ENCODE data around the gene C22orf39.

C22orf39 gene

GRCh38 chr22:19424186-19424500, 23.4 kb downstream of the C22orf39 start:
- DNase-seq: no peak

- no peak for DNase-seq
Observed at GRCh38 chr22:19422440-19423301, 24.8 kb downstream of the C22orf39 start.

DNA sequence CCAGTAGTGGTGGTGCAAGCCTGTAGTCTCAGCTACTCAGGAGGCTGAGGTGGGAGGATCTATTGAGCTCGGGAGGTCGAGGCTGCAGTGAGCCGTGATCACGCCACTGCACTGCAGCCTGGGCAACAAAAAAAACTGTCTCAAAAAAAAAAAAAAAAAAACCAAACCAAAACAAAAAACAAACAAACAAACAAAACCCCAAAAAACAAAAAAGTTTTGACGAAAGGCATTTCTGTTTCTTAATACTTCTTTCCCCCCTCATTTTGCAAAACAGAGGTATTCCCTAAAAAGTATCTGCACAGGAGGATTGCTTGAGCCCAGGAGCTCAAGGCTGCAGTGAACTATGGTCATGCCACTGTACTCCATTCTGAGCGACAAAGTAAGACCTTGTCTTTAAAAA, 27.2 kb downstream of the C22orf39 start:
- DNase-seq: no peak

DNA sequence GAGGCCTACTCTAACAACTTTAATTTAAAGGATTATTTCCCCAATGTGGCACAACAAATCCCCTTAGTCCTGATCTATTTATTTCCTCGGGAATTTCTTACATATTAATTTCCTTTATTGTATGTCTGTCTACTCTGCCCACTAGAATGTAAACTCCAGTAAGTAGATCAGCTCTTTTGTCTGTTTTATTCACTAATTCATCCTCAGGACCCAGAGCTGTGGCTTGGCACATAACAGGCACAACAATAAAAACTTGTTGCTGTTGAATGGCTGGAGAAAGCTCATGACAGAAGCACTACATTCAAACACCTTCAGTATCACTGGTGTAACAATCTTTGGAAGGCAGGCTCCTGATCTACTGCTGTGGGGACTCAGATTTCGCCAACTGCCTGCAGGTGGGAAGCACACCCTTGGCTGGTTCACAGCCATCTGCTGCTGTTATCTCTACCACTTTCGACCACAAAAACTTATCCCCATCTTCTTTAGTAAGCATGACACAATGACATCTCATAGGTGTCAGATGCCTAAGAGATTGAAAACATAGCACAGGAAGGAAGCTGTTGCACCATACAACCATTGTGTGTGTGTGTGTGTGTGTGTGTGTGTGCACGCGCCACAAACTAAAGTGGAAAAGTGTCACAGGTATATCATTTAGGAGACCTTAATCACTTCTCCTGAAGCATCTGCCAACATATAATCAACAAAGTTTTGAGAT, 27.9 kb downstream of the C22orf39 start:
- DNase-seq: no peak

- no peak for DNase-seq
Observed at GRCh38 chr22:19419086-19419463, 28.4 kb downstream of the C22orf39 start.

- no peak for DNase-seq
Observed at GRCh38 chr22:19412923-19413322, 34.6 kb downstream of the C22orf39 start.

DNA sequence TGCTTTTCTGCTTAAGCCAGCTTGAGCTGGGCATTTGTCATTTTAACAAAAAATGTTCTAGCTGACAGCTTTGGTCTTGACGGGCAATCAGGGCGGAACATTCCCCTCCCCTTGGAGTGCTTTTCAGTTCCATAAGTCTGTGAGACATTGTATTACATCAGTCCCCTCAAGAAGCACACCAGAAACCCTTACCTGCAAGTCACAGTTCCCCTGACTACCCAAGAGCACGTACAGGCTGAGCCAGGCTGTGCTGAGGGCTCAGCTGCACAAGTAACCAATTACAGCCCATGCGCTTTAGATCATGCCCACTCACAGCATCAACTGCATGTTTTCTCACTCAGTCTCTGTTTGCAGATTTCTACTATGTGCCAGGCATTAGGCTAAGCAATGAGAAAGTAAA, 35.0 kb downstream of the C22orf39 start:
- no peak for DNase-seq

DNA sequence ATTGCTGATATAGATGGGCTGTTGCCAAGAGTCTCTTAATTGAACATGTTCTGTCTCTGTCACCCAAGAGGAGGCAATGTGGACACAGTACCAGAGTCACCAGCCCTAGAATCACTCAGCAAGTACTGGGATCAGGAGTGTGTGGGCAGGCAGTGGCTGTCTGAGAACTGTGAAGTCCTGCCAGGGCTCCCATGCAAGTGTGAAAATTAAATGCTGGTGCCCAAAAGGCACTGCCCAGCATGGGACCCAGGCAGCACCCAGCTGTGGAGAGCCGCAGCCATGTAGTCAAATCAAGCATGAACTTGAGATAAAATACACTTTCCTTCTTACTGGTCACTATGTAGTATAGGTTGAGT, 35.8 kb downstream of the C22orf39 start:
- no peak for DNase-seq

DNA sequence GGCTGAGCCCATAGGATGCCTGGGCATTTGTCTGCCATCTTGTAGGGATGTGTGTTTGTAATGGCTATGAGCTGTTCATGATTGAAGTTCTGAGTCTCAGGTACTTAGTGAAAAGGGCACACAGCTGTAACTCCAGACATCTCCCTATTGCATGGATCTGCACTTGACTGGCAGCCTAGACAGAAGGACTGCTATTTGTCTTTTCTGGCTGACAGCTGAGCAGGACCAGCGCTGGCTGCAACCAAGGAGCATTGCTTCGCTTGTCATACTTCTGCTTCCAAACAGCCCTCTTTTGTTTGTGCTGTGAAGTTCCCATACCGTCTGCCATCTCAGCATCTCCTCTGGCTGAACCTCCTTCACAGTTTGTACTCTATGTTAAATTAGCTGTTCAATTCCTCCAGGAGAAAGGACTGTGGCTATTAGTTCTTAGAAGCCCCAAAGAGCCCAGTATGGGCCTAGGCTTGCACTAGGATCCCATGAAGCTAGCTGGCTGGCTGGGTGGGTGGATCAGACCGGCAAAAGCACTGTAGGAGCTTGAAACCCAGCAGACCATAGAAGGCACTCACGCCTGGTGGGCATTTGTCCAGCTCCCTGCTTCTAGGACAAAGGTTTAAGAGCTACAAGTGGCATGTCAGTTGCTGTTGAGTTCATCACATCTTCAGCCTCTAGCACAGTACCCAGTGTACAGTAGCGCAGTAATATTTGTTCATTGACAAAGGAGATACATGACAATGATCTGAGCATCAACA, 36.4 kb downstream of the C22orf39 start:
- no peak for DNase-seq

DNA sequence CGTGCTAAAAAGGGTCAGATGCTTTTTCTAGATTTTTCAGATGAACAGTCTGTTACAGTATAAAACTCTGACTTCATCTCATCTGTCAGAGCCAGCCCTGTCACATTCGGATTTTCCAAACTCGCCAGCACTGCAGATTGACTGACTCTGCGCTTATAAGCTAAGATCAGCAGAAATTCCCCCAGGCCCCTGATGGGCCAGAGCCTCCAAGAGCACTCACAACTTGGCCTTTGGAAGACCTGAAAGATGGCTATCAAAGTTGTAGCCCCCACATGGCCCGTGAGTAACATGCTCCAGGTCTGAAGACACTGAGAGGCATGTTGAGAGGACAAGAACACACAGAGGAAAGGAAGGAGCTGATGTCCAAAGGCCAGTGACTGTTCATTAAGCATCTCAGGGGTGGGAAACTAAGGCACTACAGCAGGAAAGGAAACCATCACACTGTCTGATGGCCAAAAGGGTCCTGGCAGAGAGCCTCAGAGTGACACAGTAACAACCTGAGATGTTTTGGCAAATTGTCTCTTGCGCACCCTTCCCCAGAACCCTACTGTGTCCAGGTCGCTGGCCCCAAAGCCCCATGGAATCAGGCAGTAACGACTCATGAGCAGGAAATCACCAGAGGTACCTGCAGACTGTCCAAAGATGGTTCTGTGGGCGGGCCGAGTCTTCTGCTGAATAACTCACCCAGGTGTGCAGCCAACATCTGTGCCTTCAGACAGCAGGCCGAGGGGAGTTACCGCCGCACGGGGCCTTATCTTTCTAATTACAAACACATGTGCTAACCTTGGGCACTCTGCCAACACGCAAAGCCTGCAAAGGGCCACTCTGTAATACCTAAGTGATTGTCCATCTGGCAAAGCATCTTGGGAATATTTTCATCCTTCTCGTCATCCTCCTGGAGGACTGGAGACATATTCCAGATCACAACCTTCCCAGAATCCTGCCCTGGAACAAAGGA, 39.6 kb downstream of the C22orf39 start:
- DNase-seq: no peak

DNA sequence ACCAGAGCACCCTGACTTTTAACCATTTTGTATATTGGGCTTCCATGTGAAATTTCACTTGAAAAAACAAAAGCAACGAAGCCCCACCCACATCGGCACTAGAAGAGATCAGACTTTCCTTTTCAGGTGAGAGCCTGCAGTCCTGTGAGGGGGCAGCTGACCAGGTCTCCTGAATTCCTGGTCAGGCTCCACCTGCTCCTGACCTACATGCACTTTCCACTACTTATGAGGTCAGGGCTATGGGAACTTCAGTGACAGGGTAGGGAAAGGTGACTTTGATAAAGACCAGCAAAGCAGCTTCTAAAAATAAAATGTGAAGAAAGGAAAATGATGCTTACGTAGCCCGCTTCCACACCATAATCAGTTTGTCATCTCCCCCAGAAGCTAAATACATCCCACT, 40.7 kb downstream of the C22orf39 start:
- no peak for DNase-seq

DNA sequence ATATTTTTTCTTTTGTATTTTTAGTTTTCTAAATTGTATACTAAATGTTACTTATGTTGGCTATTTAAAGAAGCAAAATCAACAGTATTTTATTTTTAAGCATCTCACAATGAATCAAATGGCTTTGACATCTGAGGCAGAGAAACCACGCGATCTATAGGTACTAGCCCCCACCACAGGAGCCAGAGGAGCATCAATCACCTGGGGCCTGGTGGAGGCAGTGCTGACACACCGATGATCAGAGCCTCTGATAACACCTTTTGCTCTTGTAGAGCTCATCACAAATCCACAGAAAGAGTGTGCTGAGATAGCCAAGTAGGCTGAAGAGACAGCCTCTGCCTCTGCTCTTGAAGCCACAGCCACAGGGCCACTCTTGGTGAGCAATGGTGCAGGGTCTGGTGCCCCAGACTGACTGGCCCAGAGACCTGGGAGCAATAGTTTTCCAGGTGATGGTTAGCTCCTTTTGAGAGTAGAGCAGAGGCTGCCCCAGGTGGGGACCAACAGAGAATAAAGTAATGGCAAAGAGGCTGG, 41.2 kb downstream of the C22orf39 start:
- DNase-seq: no peak

DNA sequence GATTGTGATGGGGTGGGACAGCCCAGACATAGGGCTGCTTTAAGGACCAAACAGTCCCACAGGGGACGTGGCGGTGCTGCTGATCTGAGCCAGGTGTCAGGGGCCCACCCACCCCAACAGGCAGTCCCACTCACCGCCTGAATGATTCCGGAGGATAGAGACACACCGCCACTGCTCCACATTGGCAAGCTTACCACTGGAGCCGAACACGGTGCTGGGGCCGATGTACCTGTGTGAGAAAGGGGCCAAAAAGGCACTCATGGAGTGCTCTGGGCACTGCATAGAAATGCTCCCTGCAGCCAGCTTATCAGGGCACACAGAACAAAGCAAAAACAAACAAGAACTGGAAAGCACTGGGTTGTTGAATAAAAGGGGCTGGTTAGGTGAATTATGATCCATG, 41.9 kb downstream of the C22orf39 start:
- DNase-seq: no peak

DNA sequence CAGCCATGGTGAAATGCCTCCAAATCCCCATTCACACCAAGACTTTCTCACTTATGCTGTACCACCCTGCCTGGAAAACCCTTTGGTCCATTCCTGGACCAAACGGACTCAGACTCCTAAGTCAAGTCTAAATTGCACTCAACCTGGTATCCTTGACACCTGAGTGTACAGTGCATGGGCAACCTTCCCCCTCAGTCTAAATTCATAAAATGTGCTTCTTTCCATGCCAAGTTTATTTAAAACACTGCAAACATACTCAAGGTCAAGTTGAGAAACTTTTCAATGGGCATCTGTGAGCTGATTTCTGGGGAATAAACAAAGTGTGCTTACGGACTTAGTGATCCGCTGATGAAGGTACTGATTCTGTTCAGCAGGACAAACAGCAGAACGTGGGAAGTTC, 42.4 kb downstream of the C22orf39 start:
- no peak for DNase-seq

GRCh38 chr22:19404676-19405075, 42.8 kb downstream of the C22orf39 start:
- DNase-seq: no peak

DNA sequence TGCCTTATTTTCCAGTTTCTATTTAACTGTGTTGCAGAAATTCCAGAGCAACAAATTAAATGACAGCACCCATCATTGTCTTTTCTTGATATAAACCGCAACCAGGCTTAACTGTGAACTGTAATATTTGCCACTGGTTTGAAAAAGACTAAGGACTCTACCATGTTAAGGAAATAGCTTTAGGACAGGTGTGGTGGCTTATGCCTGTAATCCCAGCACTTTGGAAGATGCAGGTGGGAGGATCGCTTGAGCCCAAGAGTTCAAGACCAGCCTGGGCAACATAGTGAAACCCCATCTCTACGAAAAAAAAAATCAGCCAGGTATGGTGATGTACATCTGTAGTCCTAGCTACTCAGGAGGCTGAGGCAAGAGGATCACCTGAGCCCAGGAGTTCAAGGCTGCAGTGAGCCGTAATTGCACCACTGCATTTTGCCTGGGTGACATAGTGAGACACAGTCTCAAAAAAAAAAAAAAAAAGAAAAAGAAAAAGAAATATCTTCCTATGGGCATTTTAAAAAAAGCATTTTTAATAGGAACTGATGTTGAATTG, 44.8 kb downstream of the C22orf39 start:
- no peak for DNase-seq

GRCh38 chr22:19401483-19401882, 46.0 kb downstream of the C22orf39 start:
- DNase-seq: no peak

DNA sequence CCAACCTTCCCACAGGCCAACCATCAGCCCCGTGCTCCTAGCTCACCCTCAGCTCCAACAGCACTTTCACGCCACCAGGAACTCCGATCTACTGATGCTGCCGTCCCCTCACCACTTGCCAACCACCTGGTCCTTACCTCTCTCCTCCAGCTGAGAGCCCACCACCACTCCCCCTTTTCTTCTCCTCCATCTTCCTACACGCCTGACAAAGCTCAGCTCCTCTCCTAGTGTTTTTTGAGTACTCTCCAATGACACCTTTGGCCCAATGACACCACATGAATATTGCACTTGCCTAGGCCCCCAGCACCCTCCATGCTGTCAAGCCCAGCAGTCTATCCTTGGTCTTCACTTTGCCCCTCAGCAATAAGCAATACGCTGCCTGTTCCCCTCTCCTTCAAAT, 46.6 kb downstream of the C22orf39 start:
- no peak for DNase-seq

DNA sequence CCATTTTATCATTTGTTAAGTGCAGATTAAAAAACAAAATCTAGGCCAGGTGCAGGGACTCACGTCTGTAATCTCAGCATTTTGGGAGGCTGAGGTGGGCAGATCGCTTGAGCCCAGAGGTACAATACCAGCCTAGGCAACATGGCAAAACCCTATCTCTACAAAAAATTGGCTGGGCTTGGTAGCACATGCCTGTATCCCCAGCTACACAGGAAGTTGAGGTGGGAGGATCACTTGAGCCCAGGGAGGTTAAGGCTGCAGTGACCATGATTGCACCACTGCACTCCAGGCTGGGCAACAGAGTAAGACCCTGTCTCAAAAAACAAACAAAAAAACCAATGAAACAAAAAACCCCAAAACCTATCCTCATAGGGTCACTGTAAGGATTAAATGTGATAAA, 48.9 kb downstream of the C22orf39 start:
- DNase-seq: no peak

GRCh38 chr22:19398206-19398605, 49.3 kb downstream of the C22orf39 start:
- DNase-seq: no peak

DNA sequence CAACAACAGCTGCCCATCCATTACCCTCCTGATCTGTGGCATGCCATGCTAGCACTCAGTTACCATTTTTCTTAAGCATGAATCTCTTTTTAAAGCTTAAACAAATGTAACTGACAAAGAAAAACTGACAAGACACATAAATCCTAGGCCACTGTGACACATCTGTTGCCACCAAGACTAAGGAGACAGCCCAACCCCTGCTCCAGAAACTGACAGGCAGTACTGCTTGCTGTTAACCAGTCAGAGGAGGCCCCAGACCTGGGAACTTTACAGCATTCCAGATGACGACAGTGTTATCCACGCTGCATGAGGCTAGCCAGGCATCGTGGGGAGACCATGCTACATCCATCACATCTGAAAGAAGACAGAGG, 49.8 kb downstream of the C22orf39 start:
- no peak for DNase-seq

All from NCI-H748 treated with DMSO at 0.1 percent for 48 hours (cell line).